C4-2B (cell line): ENCODE results near the gene PRR5.
"Not testable (repeated sequence)": the region's sequence is repeated elsewhere in the genome, so short reads cannot be mapped to it uniquely, and the experiment has no call there.

ENCODE experiments used
- H3K27ac ChIP-seq: fragments of 450-650 bp; 2 replicates; pipeline ENCODE4 v1.5.1; 2017
- ZFX ChIP-seq: fragments of 450-650 bp; IDR thresholded peaks from 2 replicates; pipeline ENCODE4 v1.6.1; 2017
- TF ChIP-seq, protein P1 (sequence below): fragments of 450-650 bp; conservative IDR thresholded peaks from 2 replicates; pipeline ENCODE4 v1.5.1; 2017; ENCODE audit warnings: mild to moderate bottlenecking

Gene PRR5

GRCh38 chr22:44745853-44746789, 44.1 kb downstream of the PRR5 start:
- H3K27ac ChIP-seq, result no peak overlapping the region
- no peak for TF ChIP-seq ZFX
- TF ChIP-seq, protein P1, sequence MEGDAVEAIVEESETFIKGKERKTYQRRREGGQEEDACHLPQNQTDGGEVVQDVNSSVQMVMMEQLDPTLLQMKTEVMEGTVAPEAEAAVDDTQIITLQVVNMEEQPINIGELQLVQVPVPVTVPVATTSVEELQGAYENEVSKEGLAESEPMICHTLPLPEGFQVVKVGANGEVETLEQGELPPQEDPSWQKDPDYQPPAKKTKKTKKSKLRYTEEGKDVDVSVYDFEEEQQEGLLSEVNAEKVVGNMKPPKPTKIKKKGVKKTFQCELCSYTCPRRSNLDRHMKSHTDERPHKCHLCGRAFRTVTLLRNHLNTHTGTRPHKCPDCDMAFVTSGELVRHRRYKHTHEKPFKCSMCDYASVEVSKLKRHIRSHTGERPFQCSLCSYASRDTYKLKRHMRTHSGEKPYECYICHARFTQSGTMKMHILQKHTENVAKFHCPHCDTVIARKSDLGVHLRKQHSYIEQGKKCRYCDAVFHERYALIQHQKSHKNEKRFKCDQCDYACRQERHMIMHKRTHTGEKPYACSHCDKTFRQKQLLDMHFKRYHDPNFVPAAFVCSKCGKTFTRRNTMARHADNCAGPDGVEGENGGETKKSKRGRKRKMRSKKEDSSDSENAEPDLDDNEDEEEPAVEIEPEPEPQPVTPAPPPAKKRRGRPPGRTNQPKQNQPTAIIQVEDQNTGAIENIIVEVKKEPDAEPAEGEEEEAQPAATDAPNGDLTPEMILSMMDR, result no peak

GRCh38 chr22:44747784-44748127, 45.8 kb downstream of the PRR5 start:
- not testable (repeated sequence) for H3K27ac ChIP-seq

DNA sequence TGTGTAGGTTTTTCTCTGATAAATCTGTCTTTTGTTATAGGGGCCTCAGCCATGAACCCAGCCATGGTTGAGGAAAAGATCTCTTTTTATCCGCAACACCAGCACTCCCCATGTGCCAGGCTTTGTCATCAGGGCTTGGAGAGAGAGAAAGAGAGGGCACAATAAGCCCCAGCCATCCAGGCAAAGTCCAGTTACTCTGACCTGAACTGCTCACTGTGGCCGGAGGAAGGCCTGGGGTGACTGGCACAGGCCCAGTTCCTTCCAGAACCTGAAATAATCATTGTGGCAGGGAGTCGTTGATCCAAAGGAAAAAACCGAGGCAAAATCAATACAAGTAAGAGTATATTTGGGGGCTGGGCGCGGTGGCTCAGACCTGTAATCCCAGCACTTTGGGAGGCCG, 46.5 kb downstream of the PRR5 start:
- no peak for TF ChIP-seq ZFX
- TF ChIP-seq, protein P1, result no peak
- H3K27ac ChIP-seq, result no peak overlapping the region

DNA sequence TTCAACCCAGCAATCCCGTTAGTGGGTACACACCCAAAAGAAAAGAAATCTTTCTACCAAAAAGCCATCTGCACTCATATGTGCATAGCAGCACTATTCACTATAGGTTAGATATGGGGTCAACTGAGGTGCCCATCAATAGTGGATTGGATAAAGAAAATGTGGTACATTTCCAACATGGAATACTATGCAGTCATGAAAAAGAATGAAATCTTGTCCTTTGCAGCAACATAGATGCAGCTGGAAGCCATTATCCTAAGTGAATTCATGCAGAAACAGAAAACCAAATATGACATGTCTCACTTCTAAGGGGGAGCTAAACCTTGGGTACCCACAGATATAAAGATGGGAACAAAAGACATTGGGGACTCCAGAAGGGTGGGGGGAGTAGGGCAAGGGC, 48.5 kb downstream of the PRR5 start:
- no peak overlapping the region for H3K27ac ChIP-seq
- no peak for TF ChIP-seq ZFX
- TF ChIP-seq, protein P1, result no peak

DNA sequence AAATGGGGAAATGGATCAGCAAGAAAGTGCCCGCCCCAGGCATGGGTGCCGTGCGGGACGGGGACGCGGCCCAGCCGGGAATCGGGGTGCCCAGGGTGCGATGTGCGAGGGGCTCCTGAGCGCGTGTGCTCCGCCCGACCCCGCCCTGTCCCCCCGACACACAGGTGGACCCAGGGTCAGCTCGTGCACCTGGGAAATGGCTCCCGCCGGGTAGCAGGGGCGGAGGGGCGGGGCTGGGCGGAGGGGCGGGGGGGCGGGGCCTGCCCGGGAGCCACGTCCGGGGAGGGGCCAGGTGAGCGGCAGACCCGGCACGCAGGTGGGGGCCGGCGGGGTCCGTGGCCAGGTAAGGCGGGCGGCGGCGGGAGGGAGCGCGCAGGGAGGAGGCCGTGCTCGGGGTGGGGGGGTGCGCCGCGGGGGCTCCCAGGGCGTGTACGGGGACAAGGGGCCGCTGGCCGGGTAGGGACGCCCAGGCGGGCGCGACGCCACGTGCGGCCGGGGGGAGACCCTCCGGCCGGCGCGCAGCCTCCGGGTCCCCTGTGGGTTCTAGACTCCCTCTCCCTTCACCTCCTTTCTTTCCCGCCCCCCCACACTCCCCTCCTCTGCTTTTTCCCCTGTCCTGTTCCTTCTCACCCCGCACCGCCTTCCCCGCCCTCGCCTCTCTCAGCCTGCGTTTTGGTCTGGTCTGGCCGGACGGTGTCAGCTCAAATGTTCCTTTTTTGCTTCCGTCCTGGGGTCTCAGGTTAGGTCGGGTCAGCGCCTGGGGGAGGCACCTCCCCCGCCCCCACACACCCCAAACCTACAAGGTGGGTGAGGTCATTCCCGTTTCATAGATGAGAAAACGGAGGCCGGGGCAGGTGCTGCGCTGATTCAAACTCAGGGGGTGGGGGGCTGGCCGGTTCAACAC, 50.5 kb downstream of the PRR5 start, which contains the start of gene ARHGAP8:
TSS of gene ARHGAP8 (plus strand) at position 291 of the 904 bp plus-strand sequence. CDS start 33,953 bp downstream, outside the sequence.
- TF ChIP-seq, protein P1, result no peak
- no peak for TF ChIP-seq ZFX
- peak within 1 kb of the TSS; percentile 74 for H3K27ac ChIP-seq

DNA sequence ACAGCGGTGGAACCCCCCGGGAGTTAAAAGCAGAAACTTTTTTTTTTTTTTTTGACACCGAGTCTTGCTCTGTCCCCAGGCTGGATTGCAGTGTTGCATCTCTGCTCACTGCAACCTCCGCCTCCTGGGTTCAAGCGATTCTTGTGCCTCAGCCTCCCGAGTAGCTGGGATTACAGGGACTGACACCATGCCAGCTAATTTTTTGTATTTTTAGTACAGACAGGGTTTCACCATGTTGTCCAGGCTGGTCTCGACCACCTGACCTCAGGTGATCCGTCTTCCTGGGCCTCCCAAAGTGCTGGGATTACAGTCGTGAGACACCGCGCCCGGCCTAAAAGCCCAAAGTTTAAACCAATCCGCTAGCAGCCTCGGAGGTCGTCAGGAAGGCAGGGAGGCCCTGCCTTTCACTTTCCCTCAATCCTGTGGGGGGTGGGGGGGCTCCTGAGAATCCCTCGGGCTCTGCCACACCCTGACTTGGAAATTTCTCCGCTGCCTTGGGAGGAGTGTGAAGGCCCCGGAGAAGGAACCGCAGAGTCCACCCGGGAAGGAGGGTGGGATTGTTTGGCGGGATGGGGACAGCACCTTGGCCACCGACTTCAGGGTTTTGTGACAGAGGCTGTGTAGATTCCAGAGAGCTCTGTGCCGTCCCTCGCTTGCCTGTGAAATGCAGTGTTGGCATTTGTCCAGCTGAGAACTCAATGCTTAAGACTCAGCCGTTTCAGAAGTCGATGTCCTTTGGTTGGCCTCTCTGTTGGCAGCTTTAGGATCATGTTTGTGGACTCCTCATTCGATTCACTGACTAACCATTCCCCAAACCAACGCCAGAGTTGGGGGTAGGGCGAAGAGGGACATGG, 51.4 kb downstream of the PRR5 start:
- peak overlapping the region; percentile 74 for H3K27ac ChIP-seq
- no peak for TF ChIP-seq ZFX
- TF ChIP-seq, protein P1, result no peak

DNA sequence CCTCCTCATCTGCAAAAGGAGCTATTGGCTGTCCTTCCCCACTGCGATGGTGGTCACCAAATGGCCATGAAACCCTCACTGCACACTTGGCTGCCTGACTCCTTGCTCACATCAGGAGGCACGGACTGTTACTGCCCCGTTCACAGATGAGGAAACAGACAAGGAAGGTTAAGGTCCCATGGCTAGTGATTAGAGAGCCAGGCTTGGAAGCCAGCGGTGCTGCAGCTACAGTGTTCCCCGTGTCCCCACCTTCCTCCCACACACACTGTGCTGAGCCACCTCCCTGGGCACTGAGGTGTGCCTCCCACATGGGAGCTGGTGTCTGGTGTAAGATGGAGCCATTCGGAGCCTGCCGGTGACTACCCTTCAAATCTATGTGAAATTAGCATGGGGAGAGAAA, 53.0 kb downstream of the PRR5 start:
- peak overlapping the region; percentile 74 for H3K27ac ChIP-seq

More for the DNA sequence above, 53.0 kb downstream of the PRR5 start:
- TF ChIP-seq, protein P1, result no peak
- TF ChIP-seq ZFX, result no peak
